ENCODE results near the gene ISOC2. TPM values are rescaled to one million over a fixed set of nuclear protein-coding genes. Genes with fewer than 3 reads are reported as not detected.
"Not testable (repeated sequence)": the region's sequence is repeated elsewhere in the genome, so short reads cannot be mapped to it uniquely, and the experiment has no call there.

ISOC2 gene
- total RNA-seq, 1 donor from 2014 or later, result 12.2 TPM

GRCh38 chr19:55419624-55420236 is 41.7 kb downstream of the ISOC2 start:
- DNase-seq (ENCODE audit: low spot score in 2 of 2), result no peak
- no peak for FAIRE-seq

- FAIRE-seq (no peak), DNase-seq (ENCODE audit: low spot score in 2 of 2) (no peak)
Measured at GRCh38 chr19:55419103-55419502, 42.3 kb downstream of the ISOC2 start.

DNA sequence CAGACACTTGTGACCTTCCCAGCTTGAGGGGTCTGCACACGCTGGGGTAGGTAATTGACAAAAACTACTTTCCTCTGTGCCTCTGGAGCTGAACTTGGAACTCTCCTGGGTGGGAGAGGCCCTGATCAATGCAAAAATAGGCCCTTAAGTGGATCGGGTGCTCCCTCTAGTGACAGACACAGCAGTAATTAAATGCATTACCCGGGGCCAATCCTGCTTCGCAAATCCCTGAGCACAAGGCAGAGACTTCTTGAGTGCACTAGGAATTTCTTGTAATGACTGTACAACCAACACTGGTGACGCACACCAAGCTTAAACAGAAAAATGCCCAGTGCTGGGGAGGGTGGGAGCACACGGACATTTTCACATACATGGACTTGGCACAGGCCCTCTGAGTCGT is 43.3 kb downstream of the ISOC2 start:
- FAIRE-seq (no peak), DNase-seq (ENCODE audit: low spot score in 2 of 2) (peak in 1 of 2 donors; percentile 70)

GRCh38 chr19:55410168-55410567 is 51.3 kb downstream of the ISOC2 start:
- FAIRE-seq (no peak), DNase-seq (ENCODE audit: low spot score in 2 of 2) (no peak)

- FAIRE-seq; DNase-seq (ENCODE audit: low spot score in 2 of 2): not testable (repeated sequence)
Measured at GRCh38 chr19:55409179-55409578, 52.3 kb downstream of the ISOC2 start.

DNA sequence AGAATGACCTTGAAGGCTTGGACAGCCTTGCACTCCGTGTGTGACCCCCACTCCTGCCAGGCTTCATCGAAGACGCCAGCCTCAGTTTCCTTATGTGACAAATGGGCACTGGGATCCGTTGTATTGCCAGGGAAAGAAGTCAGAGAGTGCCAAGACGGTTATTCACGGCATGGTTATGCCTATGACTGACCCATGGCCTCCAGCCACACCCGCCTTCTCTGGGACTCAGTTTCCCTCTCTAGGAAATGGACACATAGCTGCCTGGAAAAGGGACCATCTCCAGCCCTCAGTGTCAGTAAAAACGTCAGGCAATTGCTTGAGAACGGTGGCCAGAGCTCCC is 52.9 kb downstream of the ISOC2 start:
- DNase-seq (ENCODE audit: low spot score in 2 of 2) (no peak), FAIRE-seq (no peak)

DNA sequence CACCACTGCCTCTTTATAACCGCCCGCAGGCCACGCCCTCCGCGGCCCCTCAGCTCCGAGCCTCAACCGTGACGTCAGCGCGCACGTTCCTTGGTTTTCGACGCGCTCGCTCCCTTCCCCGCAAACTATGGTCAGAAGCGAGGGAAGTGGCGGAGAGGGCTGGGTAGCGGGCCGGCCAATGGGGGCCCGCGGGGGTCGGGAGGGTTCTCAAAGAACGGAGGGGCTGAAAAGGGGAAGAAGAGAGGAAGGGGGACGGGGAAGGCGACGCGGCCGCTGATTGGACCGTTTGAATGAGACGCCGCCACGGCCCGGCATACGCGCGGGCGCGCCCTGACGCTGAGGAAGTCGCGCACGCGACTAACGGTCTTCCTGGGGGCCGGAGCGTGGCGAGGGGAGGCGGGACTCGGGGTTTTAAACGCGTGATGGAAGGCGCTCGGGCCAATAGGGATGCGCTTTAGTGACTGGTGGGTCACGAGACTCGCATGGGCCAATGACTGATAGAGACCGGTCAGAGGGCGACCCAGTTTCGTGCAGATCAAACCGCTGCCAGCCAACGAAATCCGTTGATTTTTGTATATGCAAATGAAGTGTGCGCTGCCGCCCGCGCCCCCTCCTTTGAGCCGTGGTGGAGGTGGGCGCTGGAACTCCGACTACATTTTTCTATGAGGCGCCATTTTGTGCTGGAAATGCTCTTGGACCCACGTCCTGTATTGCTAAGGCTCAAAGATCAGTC is 53.5 kb downstream of the ISOC2 start:
- DNase-seq (ENCODE audit: low spot score in 2 of 2) (peak; percentile 99), FAIRE-seq (peak; percentile 33)

DNA sequence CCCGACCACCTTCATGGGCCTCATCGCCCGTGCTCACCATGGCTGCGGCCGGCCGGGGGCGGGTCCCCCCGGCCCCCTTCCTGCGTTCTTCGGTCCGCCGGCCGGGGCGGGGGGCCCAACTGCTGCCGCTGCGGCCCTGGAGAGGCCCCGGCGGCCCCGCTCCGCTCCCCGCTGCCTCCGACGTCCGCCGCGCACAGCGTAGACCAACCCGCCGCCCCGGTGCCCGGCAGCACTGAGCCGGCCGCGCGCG is 54.0 kb downstream of the ISOC2 start, which contains the start of gene UBE2S:
Gene UBE2S, minus strand, starts transcription at position 239 of the 250 bp plus-strand sequence. Its CDS starts 199 bp downstream, at position 40.
- not testable (repeated sequence) for FAIRE-seq; DNase-seq (ENCODE audit: low spot score in 2 of 2)

DNA sequence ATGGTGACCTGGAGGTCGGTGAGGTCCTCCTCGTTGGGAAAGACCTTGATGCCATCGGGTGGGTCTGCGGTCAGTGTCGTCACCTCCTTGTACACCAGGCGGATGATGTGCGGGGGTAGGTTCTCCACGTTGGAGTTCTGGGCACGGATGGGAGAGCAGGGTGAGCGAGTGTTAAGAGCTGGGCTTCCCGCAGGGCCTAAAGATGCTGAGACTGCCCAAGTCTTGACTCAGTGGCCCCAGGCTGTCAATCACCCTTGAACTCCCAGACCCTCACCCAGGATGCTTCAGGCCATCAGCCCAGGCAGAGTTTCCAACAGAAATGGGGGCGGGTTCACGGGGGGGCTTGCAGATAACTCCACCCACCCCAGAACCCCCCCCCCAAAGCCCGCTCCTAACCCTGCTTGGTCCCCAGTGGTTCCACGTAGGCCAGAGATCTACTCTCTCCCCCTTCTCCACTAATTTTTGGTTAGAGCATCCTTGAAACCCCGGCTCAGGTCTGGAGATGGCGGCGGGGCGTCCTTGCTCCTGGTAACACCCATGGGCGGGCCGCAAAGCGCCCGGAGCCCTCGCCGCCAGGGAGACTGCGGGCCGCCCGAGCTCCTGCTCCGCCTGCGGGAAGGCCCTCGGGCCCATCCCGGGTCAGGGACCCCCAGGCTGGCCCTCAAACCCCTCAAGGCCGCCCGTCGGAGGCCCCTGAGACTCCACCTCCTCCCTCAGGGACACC is 54.5 kb downstream of the ISOC2 start:
- DNase-seq (ENCODE audit: low spot score in 2 of 2) (no peak), FAIRE-seq (no peak)

- DNase-seq (ENCODE audit: low spot score in 2 of 2) (no peak), FAIRE-seq (no peak)
Measured at GRCh38 chr19:55406091-55406825, 55.2 kb downstream of the ISOC2 start.

DNA sequence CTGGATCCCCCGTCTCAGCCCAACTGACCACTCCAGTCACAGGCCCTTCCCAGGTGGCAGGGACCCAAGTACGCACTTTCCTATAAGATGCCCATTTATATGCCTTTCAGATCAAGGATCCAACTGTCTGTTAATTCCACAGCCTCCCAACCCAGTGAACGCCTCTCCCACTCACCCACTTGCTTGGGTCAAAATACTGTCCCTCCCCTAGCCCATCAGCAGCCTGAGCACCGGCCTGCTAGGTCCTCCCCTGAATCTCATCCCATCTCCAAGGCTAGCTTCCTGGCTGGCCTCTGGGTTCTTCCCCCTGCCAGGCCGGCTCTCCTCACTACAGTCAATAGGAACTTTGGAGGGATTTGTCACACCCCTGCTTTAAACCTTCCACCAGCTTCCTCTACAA is 55.8 kb downstream of the ISOC2 start:
- FAIRE-seq, result no peak

More for the DNA sequence above, 55.8 kb downstream of the ISOC2 start:
- DNase-seq (ENCODE audit: low spot score in 2 of 2), result no peak

Other genes with a start within 250 kb of the ISOC2 start
- gene TMEM86B, start 232.9 kb downstream of the ISOC2 start, total RNA-seq, result 0.82 TPM
- gene PPP6R1, start 202.6 kb downstream of the ISOC2 start, total RNA-seq, result 11.0 TPM
- gene HSPBP1, start 181.5 kb downstream of the ISOC2 start, total RNA-seq, result 28.9 TPM
- 81.1 TPM for gene BRSK1, start 177.6 kb downstream of the ISOC2 start, total RNA-seq
- gene TMEM150B, start 136.3 kb downstream of the ISOC2 start, total RNA-seq, result not detected
- 5.7 TPM for gene KMT5C, start 121.8 kb downstream of the ISOC2 start, total RNA-seq
- gene COX6B2, start 106.9 kb downstream of the ISOC2 start, total RNA-seq, result under 0.01 TPM
- not detected for gene GARIN5B, start 98.4 kb downstream of the ISOC2 start, total RNA-seq
- gene IL11, start 91.2 kb downstream of the ISOC2 start, total RNA-seq, result 0.41 TPM
- gene TMEM190, start 84.8 kb downstream of the ISOC2 start, total RNA-seq, result not detected
- gene TMEM238, start 77.3 kb downstream of the ISOC2 start, total RNA-seq, result 0.41 TPM
- gene RPL28, start 75.7 kb downstream of the ISOC2 start, total RNA-seq, result 112 TPM
- gene UBE2S, start 53.9 kb downstream of the ISOC2 start, total RNA-seq, result 28.9 TPM
- 4.5 TPM for gene SHISA7, start 18.3 kb downstream of the ISOC2 start, total RNA-seq
- not detected for gene C19orf85, start 3.1 kb upstream of the ISOC2 start, total RNA-seq
- 0.41 TPM for gene ZNF628, start 15.0 kb upstream of the ISOC2 start, total RNA-seq
- 18.8 TPM for gene NAT14, start 23.5 kb upstream of the ISOC2 start, total RNA-seq
- gene SSC5D, start 26.8 kb upstream of the ISOC2 start, total RNA-seq, result under 0.01 TPM
- 0.41 TPM for gene SBK2, start 75.5 kb upstream of the ISOC2 start, total RNA-seq
- not detected for gene SBK3, start 83.9 kb upstream of the ISOC2 start, total RNA-seq
- 3.7 TPM for gene ZNF579, start 119.2 kb upstream of the ISOC2 start, total RNA-seq
- 3.3 TPM for gene FIZ1, start 137.9 kb upstream of the ISOC2 start, total RNA-seq
- 2.9 TPM for gene ZNF524, start 138.6 kb upstream of the ISOC2 start, total RNA-seq
- gene ZNF865, start 144.0 kb upstream of the ISOC2 start, total RNA-seq, result 1.2 TPM
- 4.5 TPM for gene ZNF784, start 162.9 kb upstream of the ISOC2 start, total RNA-seq
- gene ZNF580, start 179.4 kb upstream of the ISOC2 start, total RNA-seq, result 2.4 TPM
- gene ZNF581, start 182.0 kb upstream of the ISOC2 start, total RNA-seq, result 6.5 TPM
- gene CCDC106, start 186.6 kb upstream of the ISOC2 start, total RNA-seq, result 9.4 TPM
- gene U2AF2, start 193.4 kb upstream of the ISOC2 start, total RNA-seq, result 70.1 TPM
- gene EPN1, start 213.6 kb upstream of the ISOC2 start, total RNA-seq, result 16.7 TPM